Transverse colon (tissue), 3 donors: Measurements from ENCODE around the gene TMEM176A.

Experiments used
- EP300 ChIP-seq: sonication (generic); formaldehyde crosslinking; IDR thresholded peaks from one replicate; pipeline ENCODE4 v1.6.1; 2017; ENCODE audit warnings: antibody characterized with exemption, low read depth
- TF ChIP-seq, protein P1 (sequence below), 5 experiments: fragments of 200-600 bp in 3 of 5; fragments of 450-650 bp in 2 of 5; sonication (generic) in 3 of 5; IDR thresholded peaks; 1 replicate in 2 of 5; 2 replicates in 3 of 5; pipeline ENCODE4 v1.5.1; 2016 to 2017; ENCODE audit warnings: antibody characterized with exemption in 5 of 5, inconsistent platforms in 3 of 5, mild to moderate bottlenecking in 2 of 5, moderate library complexity in 1 of 5

DNA sequence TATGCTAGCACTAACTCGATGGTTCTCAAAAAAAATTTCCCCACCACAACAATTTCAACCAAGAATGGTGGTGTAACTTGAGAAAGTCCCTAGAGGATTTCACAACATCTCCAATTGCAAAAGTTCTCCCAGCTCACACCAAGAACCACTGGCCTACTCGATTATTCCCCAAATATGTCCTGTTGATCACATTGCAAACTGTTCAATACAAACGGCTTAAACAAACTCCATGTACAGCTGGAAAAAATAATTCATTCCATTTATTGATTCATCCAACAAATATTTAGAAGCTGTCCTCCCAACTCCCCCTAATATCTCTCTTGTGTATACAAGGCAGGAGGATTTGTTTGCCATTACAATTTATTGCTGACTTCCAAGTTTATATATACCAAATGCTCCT lies 19.5 kb upstream of the TMEM176A start:
- TF ChIP-seq, protein P1, sequence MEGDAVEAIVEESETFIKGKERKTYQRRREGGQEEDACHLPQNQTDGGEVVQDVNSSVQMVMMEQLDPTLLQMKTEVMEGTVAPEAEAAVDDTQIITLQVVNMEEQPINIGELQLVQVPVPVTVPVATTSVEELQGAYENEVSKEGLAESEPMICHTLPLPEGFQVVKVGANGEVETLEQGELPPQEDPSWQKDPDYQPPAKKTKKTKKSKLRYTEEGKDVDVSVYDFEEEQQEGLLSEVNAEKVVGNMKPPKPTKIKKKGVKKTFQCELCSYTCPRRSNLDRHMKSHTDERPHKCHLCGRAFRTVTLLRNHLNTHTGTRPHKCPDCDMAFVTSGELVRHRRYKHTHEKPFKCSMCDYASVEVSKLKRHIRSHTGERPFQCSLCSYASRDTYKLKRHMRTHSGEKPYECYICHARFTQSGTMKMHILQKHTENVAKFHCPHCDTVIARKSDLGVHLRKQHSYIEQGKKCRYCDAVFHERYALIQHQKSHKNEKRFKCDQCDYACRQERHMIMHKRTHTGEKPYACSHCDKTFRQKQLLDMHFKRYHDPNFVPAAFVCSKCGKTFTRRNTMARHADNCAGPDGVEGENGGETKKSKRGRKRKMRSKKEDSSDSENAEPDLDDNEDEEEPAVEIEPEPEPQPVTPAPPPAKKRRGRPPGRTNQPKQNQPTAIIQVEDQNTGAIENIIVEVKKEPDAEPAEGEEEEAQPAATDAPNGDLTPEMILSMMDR (IDR thresholded peaks at IDR 0.05), result no peak
- TF ChIP-seq EP300, result no peak
